Articular chondrocyte of knee joint (primary cell): ENCODE measurements around the gene AKR1C2. TPM values are rescaled to one million over a fixed set of nuclear protein-coding genes. Genes with fewer than 3 reads are reported as not detected.

Experiments used
- small RNA-seq: library from RNA; depleted of rRNA; stranded (forward); fragments of <200 nt; gene quantifications from one replicate; pipeline ENCODE3, GENCODE V24; 2012
- total RNA-seq: library from RNA; depleted of rRNA; stranded (reverse); fragments of >200 nt; gene quantifications from 2 replicates; pipeline ENCODE4 v1.2.3, GENCODE V29; 2012

AKR1C2 gene
- total RNA-seq, result 139 and 215 TPM in 2 replicates

DNA sequence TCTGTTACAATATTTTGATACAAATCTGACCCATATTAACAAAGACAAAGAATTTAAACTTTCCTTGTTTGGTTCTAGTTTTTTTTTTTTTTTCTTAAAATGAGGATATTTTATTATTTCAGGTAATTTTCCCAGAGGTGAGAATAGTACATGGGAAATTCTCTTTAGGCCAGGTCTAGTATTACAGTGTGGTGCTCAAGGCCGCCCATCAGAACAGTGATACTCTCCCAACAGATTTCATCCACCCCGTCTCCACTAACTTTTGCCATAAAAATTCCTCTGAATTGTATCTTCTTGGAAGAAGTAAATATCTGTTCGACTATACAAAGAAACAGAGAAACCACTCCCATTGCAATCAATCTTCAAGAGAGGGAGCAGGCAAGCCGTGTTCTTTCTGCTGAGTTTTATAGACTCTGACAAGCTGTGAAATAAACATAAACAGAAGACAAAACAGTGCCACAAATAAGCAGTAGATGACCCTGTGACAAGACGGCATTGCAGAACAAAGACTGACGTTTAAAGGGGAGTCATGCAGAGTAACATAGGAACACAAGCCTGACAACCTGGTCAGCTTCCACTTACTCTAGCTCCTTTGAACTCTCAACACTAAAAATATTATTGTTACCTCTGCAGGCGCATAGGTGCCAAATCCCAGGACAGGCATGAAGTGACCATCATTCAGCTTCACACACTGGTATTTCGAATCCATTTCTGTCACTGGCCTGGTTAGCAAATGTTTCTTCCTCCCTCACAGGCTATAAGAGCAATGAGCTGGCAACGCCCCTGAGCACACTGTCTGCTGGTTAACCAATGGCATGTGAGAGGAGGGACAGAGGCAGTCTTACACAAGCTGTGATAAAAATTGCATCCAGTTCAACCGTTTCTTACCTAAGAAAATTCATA, at the start of gene AKR1C2:
TSS of gene AKR1C2 (minus strand) at position 731 of the 903 bp plus-strand sequence. CDS start at position 709, 22 bp downstream.

DNA sequence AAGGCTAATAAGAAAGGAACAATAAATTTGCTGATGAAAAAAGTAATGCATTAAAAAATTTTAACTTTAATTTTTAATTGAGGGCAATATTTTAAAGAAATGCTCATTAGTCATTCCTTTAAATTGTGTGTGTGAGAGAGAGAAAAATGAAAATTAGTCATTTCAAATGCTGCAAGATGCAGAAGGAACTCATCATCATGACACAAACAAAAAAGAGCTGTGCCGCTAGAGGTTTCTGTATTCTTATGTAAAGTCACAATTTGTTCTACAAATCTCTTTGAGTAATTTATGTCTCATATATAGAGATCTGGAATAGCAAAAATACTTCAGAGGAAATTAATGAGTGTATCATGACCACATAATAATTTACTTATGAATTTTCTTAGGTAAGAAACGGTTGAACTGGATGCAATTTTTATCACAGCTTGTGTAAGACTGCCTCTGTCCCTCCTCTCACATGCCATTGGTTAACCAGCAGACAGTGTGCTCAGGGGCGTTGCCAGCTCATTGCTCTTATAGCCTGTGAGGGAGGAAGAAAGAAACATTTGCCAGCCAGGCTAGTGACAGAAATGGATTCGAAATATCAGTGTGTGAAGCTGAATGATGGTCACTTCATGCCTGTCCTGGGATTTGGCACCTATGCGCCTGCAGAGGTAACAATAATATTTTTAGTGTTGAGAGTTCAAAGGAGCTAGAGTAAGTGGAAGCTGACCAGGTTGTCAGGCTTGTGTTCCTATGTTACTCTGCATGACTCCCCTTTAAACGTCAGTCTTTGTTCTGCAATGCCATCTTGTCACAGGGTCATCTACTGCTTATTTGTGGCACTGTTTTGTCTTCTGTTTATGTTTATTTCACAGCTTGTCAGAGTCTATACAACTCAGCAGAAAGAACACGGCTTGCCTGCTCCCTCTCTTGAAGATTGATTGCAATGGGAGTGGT, 40.5 kb downstream of the AKR1C2 start, which contains the start of gene AKR1C1:
TSS of gene AKR1C1 (plus strand) at position 540 of the 939 bp plus-strand sequence. CDS start at position 570, 30 bp downstream.

Small RNAs within 50 kb of the gene (small RNA-seq; reads per million reads assigned to genes)
- not detected for gene RF00096

Other genes starting within 250 kb of the AKR1C2 start
- 6.7 and 8.1 TPM in 2 replicates for gene AKR1E2, start 177.7 kb downstream of the AKR1C2 start, total RNA-seq
- gene AKR1C1, start 40.4 kb downstream of the AKR1C2 start, total RNA-seq, result 196 and 264 TPM in 2 replicates
- 107 and 148 TPM in 2 replicates for gene AKR1C3, start 90.6 kb upstream of the AKR1C2 start, total RNA-seq
- gene AKR1C8, start 181.3 kb upstream of the AKR1C2 start, total RNA-seq, result 0.22 TPM in 1 of 2 replicates, not detected in the other
- gene AKR1C4, start 193.0 kb upstream of the AKR1C2 start, total RNA-seq, result not detected in 2 replicates